ENCODE data around the gene POLR3C.
A peak's percentile ranks its signal among the peaks of the same experiment; 100 is the strongest.
"Not testable (repeated sequence)": the region's sequence is repeated elsewhere in the genome, so short reads cannot be mapped to it uniquely, and the experiment has no call there.

The POLR3C gene

GRCh38 chr1:145826030-145826429, 2.0 kb downstream of the POLR3C start:
- TF ChIP-seq, protein P1, sequence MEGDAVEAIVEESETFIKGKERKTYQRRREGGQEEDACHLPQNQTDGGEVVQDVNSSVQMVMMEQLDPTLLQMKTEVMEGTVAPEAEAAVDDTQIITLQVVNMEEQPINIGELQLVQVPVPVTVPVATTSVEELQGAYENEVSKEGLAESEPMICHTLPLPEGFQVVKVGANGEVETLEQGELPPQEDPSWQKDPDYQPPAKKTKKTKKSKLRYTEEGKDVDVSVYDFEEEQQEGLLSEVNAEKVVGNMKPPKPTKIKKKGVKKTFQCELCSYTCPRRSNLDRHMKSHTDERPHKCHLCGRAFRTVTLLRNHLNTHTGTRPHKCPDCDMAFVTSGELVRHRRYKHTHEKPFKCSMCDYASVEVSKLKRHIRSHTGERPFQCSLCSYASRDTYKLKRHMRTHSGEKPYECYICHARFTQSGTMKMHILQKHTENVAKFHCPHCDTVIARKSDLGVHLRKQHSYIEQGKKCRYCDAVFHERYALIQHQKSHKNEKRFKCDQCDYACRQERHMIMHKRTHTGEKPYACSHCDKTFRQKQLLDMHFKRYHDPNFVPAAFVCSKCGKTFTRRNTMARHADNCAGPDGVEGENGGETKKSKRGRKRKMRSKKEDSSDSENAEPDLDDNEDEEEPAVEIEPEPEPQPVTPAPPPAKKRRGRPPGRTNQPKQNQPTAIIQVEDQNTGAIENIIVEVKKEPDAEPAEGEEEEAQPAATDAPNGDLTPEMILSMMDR (IDR thresholded peaks at IDR 0.05; ENCODE audit: low read depth, low read length, missing control alignments): no peak
- H3K4me3 ChIP-seq (ENCODE audit: low read depth, low read length): no peak overlapping the region
- no peak for DNase-seq (ENCODE audit: low read depth)

DNA sequence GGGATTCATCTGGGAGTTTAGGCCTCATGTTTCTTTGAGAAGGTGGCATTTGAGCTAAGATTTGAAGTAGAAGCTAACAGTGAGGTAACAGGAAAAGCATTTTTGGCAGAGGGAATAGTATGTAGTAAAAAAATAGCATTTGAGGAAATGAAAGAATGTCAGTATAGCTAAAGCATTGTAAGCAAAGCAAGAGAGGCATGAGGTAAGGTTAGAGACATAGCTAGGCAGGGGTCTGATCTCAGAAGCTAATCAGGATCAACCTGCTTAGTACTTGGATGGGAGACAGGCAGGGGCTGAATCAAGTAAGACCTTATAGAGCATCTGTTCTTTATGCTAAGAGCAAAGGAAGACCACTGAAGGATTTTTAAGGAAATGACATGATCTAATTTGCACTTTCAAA, 4.0 kb downstream of the POLR3C start:
- TF ChIP-seq, protein P1 (IDR thresholded peaks at IDR 0.05; ENCODE audit: low read depth, low read length, missing control alignments): no peak
- no peak for DNase-seq (ENCODE audit: low read depth)
- no peak overlapping the region for H3K4me3 ChIP-seq (ENCODE audit: low read depth, low read length)

DNA sequence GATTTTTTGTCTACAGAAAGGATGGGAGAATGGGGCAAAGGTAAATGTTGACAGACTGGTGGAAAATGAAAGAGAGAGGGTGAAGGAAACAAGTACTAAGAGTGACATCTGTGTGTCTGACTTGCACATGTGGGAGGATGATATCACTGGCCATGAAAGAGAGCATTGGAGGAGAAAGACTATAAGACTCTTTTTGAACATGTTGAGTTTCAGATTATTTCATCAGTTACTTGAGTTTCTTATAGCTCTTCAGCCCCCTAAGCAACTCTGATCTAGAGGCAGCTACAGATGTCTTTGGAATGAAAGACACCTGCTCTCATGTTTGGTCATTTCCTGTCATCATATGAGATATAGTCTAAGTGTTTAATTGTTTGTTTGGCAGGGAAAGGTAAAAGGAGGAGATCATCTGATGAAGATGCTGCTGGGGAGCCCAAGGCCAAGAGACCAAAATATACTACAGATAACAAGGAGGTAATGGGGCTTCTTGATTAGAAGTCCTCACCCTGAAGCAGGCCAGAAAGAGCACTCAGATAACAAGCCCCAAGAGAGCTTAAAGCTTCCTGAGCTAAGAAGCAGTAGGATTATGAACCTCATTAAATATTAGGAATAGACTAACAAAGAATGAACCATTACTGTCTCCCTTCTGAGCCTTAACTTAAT, 4.5 kb downstream of the POLR3C start:
- no peak overlapping the region for H3K4me3 ChIP-seq (ENCODE audit: low read depth, low read length)
- DNase-seq (ENCODE audit: low read depth): no peak
- TF ChIP-seq, protein P1 (IDR thresholded peaks at IDR 0.05; ENCODE audit: low read depth, low read length, missing control alignments): no peak

DNA sequence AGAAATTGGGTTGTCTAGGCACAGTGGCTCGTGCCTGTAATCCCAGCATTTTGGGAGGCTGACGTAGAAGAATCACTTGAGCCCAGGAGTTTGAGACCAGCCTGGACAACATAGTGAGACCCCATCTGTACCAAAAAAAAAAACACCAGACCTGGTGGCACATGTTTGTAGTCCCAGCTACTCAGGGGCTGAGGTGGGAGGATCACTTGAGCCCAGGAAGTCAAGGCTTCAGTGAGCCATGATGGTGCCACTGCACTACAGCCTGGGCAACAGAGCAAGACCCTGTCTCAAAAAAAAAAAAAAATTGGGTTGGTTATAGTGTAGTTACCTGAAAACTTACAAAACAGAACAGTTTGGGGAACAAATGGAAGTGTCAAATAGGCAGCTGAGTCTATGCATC, 6.8 kb downstream of the POLR3C start:
- not testable (repeated sequence) for H3K4me3 ChIP-seq (ENCODE audit: low read depth, low read length); DNase-seq (ENCODE audit: low read depth)

- TF ChIP-seq, protein P1 (IDR thresholded peaks at IDR 0.05; ENCODE audit: low read depth, low read length, missing control alignments): no peak
- DNase-seq (ENCODE audit: low read depth): no peak
- H3K4me3 ChIP-seq (ENCODE audit: low read depth, low read length): no peak overlapping the region
These were observed 13.7 kb downstream of the POLR3C start for GRCh38 chr1:145837656-145838055.

DNA sequence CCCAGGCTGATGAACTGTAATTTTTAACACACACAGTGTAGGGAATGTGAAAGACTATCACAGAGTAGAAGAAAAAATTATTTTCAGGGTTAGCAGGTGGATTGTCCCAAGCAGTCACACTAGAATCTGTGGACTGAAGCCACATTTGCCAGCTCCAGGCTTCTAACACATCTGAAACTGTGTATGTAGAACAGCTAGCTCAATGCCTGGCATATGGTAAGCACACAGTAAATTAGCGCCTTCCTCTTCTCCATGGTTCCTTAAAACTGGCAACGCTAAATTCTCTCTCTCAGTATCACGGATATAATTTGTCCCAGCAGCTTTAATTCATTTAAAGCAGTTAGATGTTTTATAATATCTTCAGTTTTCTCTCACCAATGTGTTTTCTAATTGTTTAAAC, 19.0 kb downstream of the POLR3C start:
- TF ChIP-seq, protein P1 (IDR thresholded peaks at IDR 0.05; ENCODE audit: low read depth, low read length, missing control alignments): no peak
- no peak for DNase-seq (ENCODE audit: low read depth)

DNA sequence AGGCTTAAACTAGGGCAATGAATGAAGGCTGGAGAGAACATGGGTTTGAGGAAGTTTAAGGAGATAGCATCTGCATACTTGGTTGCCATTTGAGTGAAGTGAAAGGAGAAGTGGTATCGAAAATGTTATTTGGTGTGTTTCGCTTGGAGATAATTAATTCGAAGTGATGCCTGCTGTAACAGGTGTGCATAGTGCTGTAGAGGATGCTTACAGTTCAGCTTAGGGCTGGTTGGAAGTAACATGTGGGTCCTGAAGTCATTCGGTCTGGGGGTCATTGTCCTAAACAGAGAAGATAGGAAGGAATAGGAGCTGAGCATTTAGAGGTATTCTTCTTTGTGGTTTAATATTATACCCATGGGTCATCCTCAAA, 21.1 kb downstream of the POLR3C start:
- TF ChIP-seq, protein P1 (IDR thresholded peaks at IDR 0.05; ENCODE audit: low read depth, low read length, missing control alignments): no peak
- DNase-seq (ENCODE audit: low read depth): peak; percentile 70
- H3K4me3 ChIP-seq (ENCODE audit: low read depth, low read length): peak overlapping the region; percentile 72; the same call in 1 of the 2 replicates

More for the DNA sequence above, 19.0 kb downstream of the POLR3C start:
- no peak overlapping the region for H3K4me3 ChIP-seq (ENCODE audit: low read depth, low read length)

Data from GM12864 (cell line).